GM12891 (cell line): ENCODE data around the gene SLC31A2.

Experiments
- DNase-seq: peaks from one replicate; pipeline ENCODE4 v3.0.0; 2011; ENCODE audit warnings: low spot score; ENCODE audit not compliant: insufficient read length
- FAIRE-seq: peaks from 2 replicates; lab custom pipeline; 2011; peaks lifted over from hg19 to GRCh38; lab: Jason Lieb, UNC
- PAX5 ChIP-seq: IDR thresholded peaks from 2 replicates; pipeline ENCODE4 v1.6.1; 2011; ENCODE audit warnings: low read length, moderate library complexity, mild to moderate bottlenecking; ENCODE audit not compliant: insufficient read depth, severe bottlenecking
- POLR2A ChIP-seq: IDR thresholded peaks from 2 replicates; pipeline ENCODE4 v1.6.1; 2011; ENCODE audit warnings: low read depth, low read length, control low read depth
- POLR2AphosphoS5 ChIP-seq: IDR thresholded peaks from 2 replicates; pipeline ENCODE4 v1.6.1; 2011; ENCODE audit warnings: low read depth, low read length, control low read depth
- POU2F2 ChIP-seq: IDR thresholded peaks from 2 replicates; pipeline ENCODE4 v1.6.1; 2011; ENCODE audit warnings: low read depth, mild to moderate bottlenecking, control low read depth, low read length, moderate library complexity
- SPI1 ChIP-seq: IDR thresholded peaks from 2 replicates; pipeline ENCODE4 v1.6.1; 2011; ENCODE audit warnings: low read depth, low read length, control low read depth
- TAF1 ChIP-seq: IDR thresholded peaks from 2 replicates; pipeline ENCODE4 v1.6.1; 2011; ENCODE audit warnings: low read depth, low read length, control low read depth

SLC31A2 gene

GRCh38 chr9:113164536-113165300 is 13.9 kb downstream of the SLC31A2 start:
- FAIRE-seq (no peak), DNase-seq (no peak)
- no peak for TF ChIP-seq PAX5
- TF ChIP-seq POLR2A, result no peak
- TF ChIP-seq SPI1, result no peak
- no peak for TF ChIP-seq POU2F2
- no peak for TF ChIP-seq POLR2AphosphoS5
- no peak for TF ChIP-seq TAF1

GRCh38 chr9:113166039-113166438 is 15.2 kb downstream of the SLC31A2 start:
- DNase-seq (no peak), FAIRE-seq (no peak)
- TF ChIP-seq POLR2AphosphoS5 (no peak), TAF1 (no peak), PAX5 (no peak), POLR2A (no peak), SPI1 (no peak), POU2F2 (no peak)

- FAIRE-seq (no peak), DNase-seq (no peak)
- TF ChIP-seq POLR2A (no peak), TAF1 (no peak), POLR2AphosphoS5 (no peak), SPI1 (no peak), POU2F2 (no peak), PAX5 (no peak)
Observed at GRCh38 chr9:113168809-113169208, 18.0 kb downstream of the SLC31A2 start.

- TF ChIP-seq POU2F2 (no peak), PAX5 (no peak), SPI1 (no peak), POLR2A (no peak), TAF1 (no peak), POLR2AphosphoS5 (no peak)
- no peak for FAIRE-seq
- no peak for DNase-seq
Observed at GRCh38 chr9:113173341-113173740, 22.5 kb downstream of the SLC31A2 start.

- DNase-seq (no peak), FAIRE-seq (no peak)
- TF ChIP-seq TAF1, result no peak
- no peak for TF ChIP-seq PAX5
- no peak for TF ChIP-seq POLR2A
- no peak for TF ChIP-seq POLR2AphosphoS5
- TF ChIP-seq SPI1, result no peak
- no peak for TF ChIP-seq POU2F2
Observed at GRCh38 chr9:113176803-113177202, 26.0 kb downstream of the SLC31A2 start.

GRCh38 chr9:113177251-113177650 is 26.4 kb downstream of the SLC31A2 start:
- DNase-seq (no peak), FAIRE-seq (no peak)
- TF ChIP-seq SPI1 (0 out of 2 replicates have a peak, but pooled peaks have one; percentile 5), POLR2A (no peak)

GRCh38 chr9:113178087-113178486 is 27.3 kb downstream of the SLC31A2 start:
- DNase-seq (no peak), FAIRE-seq (no peak)
- TF ChIP-seq SPI1 (no peak), POU2F2 (no peak), POLR2A (no peak), TAF1 (no peak), POLR2AphosphoS5 (no peak), PAX5 (no peak)

- FAIRE-seq, result peak; percentile 9
Observed at GRCh38 chr9:113179839-113180238, 29.0 kb downstream of the SLC31A2 start.

GRCh38 chr9:113181165-113181564 is 30.4 kb downstream of the SLC31A2 start:
- FAIRE-seq, result no peak

More at GRCh38 chr9:113179839-113180238, 29.0 kb downstream of the SLC31A2 start:
- no peak for DNase-seq
- TF ChIP-seq SPI1 (no peak), PAX5 (no peak), POLR2A (no peak), TAF1 (no peak), POLR2AphosphoS5 (no peak), POU2F2 (no peak)

GRCh38 chr9:113183956-113184488 is 33.2 kb downstream of the SLC31A2 start:
- TF ChIP-seq SPI1, result no peak
- TF ChIP-seq POLR2AphosphoS5, result no peak
- no peak for TF ChIP-seq POU2F2
- TF ChIP-seq PAX5, result no peak
- TF ChIP-seq POLR2A, result no peak
- TF ChIP-seq TAF1, result no peak
- FAIRE-seq, result no peak

More at GRCh38 chr9:113181165-113181564, 30.4 kb downstream of the SLC31A2 start:
- no peak for DNase-seq
- no peak for TF ChIP-seq POLR2A
- no peak for TF ChIP-seq TAF1
- no peak for TF ChIP-seq POU2F2
- TF ChIP-seq SPI1, result no peak
- TF ChIP-seq PAX5, result no peak
- no peak for TF ChIP-seq POLR2AphosphoS5

More at GRCh38 chr9:113183956-113184488, 33.2 kb downstream of the SLC31A2 start:
- DNase-seq, result no peak
